SK-N-SH treated with all-trans-retinoic acid at 6 μM for 48 hours (cell line): ENCODE measurements around the gene FN1.

Experiments used
- ATAC-seq: fragments of 200-7000 bp; cut with Tn5 transposase; 3 replicates; pipeline ENCODE4 v1.9.1; 2020; ENCODE audit warnings: mild to moderate bottlenecking, moderate library complexity
- ARNTL ChIP-seq: fragments of 450-650 bp; formaldehyde crosslinking; IDR thresholded peaks from 2 replicates; pipeline ENCODE4 v1.5.0; 2020; ENCODE audit warnings: low read depth, mild to moderate bottlenecking, moderate library complexity, borderline replicate concordance
- CSDC2 ChIP-seq: fragments of 250-450 bp; sonication (Bioruptor Pico); IDR thresholded peaks from 2 replicates; pipeline ENCODE4 v1.5.0; 2020; ENCODE audit warnings: mild to moderate bottlenecking, moderate library complexity
- CSRNP3 ChIP-seq: fragments of 250-450 bp; sonication (Bioruptor Pico); IDR thresholded peaks from 2 replicates; pipeline ENCODE4 v1.5.1; 2021; ENCODE audit warnings: mild to moderate bottlenecking, moderate library complexity
- GLIS3 ChIP-seq: fragments of 250-450 bp; sonication (Bioruptor Pico); IDR thresholded peaks from 2 replicates; pipeline ENCODE4 v1.5.0; 2020; ENCODE audit warnings: mild to moderate bottlenecking, moderate library complexity
- ISL1 ChIP-seq: fragments of 250-450 bp; sonication (Bioruptor Pico); IDR thresholded peaks from 2 replicates; pipeline ENCODE4 v2.1.2; 2022; ENCODE audit warnings: mild to moderate bottlenecking, moderate library complexity
- OSR1 ChIP-seq: fragments of 250-450 bp; sonication (Bioruptor Pico); IDR thresholded peaks from 2 replicates; pipeline ENCODE4 v1.8.0; 2022; ENCODE audit warnings: moderate library complexity, mild to moderate bottlenecking, inconsistent platforms
- POU6F1 ChIP-seq: fragments of 250-450 bp; sonication (Bioruptor Pico); IDR thresholded peaks from 2 replicates; pipeline ENCODE4 v1.8.0; 2021; ENCODE audit warnings: low read depth, mild to moderate bottlenecking, moderate library complexity, borderline replicate concordance
- PPARA ChIP-seq: fragments of 250-450 bp; sonication (Bioruptor Pico); IDR thresholded peaks from 2 replicates; pipeline ENCODE4 v1.5.0; 2020; ENCODE audit warnings: mild to moderate bottlenecking, borderline replicate concordance
- SNAI2 ChIP-seq: fragments of 250-450 bp; sonication (Bioruptor Pico); IDR thresholded peaks from 2 replicates; pipeline ENCODE4 v1.5.0; 2020; ENCODE audit warnings: mild to moderate bottlenecking, moderate library complexity
- TCF4 ChIP-seq: fragments of 250-450 bp; sonication (Bioruptor Pico); IDR thresholded peaks from 2 replicates; pipeline ENCODE4 v1.8.0; 2021; ENCODE audit warnings: mild to moderate bottlenecking, moderate library complexity, borderline replicate concordance
- TOX ChIP-seq: fragments of 250-450 bp; sonication (Bioruptor Pico); IDR thresholded peaks from 2 replicates; pipeline ENCODE4 v1.8.0; 2021; ENCODE audit warnings: mild to moderate bottlenecking, moderate library complexity, borderline replicate concordance
- ZC3H10 ChIP-seq: fragments of 250-450 bp; sonication (Bioruptor Pico); IDR thresholded peaks from 2 replicates; pipeline ENCODE4 v1.5.1; 2021; ENCODE audit warnings: mild to moderate bottlenecking, moderate library complexity
- ZFP3 ChIP-seq: fragments of 250-450 bp; sonication (Bioruptor Pico); IDR thresholded peaks from 2 replicates; pipeline ENCODE4 v1.5.0; 2020; ENCODE audit warnings: mild to moderate bottlenecking, moderate library complexity
- ZFP30 ChIP-seq: fragments of 450-650 bp; formaldehyde crosslinking; IDR thresholded peaks from 2 replicates; pipeline ENCODE4 v1.5.0; 2022; ENCODE audit warnings: mild to moderate bottlenecking, moderate library complexity
- ZNF70 ChIP-seq: fragments of 450-650 bp; formaldehyde crosslinking; IDR thresholded peaks from 2 replicates; pipeline ENCODE4 v1.5.0; 2020; ENCODE audit warnings: mild to moderate bottlenecking, moderate library complexity
- TF ChIP-seq, protein P1 (sequence below): fragments of 250-450 bp; sonication (Bioruptor Pico); IDR thresholded peaks from 2 replicates; pipeline ENCODE4 v1.5.0; 2020; ENCODE audit warnings: mild to moderate bottlenecking, moderate library complexity

The FN1 gene

GRCh38 chr2:215347878-215348277 lies 88.0 kb downstream of the FN1 start:
- no peak for ATAC-seq
- TF ChIP-seq TCF4, result no peak
- TF ChIP-seq, protein P1, sequence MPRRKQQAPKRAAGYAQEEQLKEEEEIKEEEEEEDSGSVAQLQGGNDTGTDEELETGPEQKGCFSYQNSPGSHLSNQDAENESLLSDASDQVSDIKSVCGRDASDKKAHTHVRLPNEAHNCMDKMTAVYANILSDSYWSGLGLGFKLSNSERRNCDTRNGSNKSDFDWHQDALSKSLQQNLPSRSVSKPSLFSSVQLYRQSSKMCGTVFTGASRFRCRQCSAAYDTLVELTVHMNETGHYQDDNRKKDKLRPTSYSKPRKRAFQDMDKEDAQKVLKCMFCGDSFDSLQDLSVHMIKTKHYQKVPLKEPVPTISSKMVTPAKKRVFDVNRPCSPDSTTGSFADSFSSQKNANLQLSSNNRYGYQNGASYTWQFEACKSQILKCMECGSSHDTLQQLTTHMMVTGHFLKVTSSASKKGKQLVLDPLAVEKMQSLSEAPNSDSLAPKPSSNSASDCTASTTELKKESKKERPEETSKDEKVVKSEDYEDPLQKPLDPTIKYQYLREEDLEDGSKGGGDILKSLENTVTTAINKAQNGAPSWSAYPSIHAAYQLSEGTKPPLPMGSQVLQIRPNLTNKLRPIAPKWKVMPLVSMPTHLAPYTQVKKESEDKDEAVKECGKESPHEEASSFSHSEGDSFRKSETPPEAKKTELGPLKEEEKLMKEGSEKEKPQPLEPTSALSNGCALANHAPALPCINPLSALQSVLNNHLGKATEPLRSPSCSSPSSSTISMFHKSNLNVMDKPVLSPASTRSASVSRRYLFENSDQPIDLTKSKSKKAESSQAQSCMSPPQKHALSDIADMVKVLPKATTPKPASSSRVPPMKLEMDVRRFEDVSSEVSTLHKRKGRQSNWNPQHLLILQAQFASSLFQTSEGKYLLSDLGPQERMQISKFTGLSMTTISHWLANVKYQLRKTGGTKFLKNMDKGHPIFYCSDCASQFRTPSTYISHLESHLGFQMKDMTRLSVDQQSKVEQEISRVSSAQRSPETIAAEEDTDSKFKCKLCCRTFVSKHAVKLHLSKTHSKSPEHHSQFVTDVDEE (CRISPR knock-in tag), result no peak
- no peak for TF ChIP-seq ZFP30 (CRISPR knock-in tag)
- no peak for TF ChIP-seq TOX (CRISPR knock-in tag)
- no peak for TF ChIP-seq ZNF70 (CRISPR knock-in tag)
- no peak for TF ChIP-seq SNAI2 (CRISPR knock-in tag)
- TF ChIP-seq ARNTL (CRISPR knock-in tag), result no peak
- no peak for TF ChIP-seq CSRNP3 (CRISPR knock-in tag)
- TF ChIP-seq OSR1 (CRISPR knock-in tag), result no peak
- no peak for TF ChIP-seq PPARA
- no peak for TF ChIP-seq ISL1 (CRISPR knock-in tag)
- TF ChIP-seq POU6F1 (CRISPR knock-in tag), result no peak
- TF ChIP-seq GLIS3 (CRISPR knock-in tag), result no peak

DNA sequence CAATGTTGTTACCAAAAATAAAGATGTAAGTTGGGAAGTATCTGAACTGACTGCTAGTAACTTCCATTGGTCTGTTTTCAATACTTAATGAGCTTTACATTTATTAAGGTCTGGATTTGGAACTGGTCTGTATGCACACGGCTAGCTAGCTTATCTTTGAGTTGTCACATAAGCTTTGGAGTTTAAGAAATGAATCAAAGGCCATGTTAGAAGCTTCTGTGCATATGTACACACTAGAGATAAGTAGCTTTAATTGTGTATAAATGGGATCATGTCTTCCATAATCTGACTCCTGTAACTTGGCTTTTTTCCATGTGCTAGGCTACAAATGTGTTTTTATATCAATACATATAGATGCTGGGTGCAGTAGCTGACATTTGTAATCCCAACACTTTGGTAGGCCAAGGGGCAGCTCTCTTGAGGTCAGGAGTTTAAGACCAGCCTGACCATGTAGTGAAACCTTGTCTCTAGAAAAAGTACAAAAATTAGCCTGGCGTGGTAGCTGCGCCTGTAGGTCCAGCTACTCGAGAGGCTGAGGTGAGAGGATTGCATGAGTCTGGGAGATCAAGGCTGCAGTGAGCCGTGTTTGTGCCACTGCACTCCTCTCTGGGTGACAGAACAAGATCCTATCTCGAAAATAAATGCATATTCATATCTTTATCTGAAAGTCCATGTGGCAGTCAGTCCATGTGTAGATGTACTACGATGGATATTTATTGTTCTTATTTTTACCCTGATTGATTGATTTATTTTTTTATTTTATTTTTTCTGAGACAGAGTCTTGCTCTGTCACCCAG lies 96.8 kb downstream of the FN1 start:
- ATAC-seq, result no peak
- TF ChIP-seq ZFP3 (CRISPR knock-in tag) (peak; percentile 74; the same call in 1 of the 2 replicates), TCF4 (peak; percentile 63; the same call in 1 of the 2 replicates), TOX (CRISPR knock-in tag) (no peak)
- TF ChIP-seq, protein P1 (CRISPR knock-in tag), result peak; percentile 50; the same call in 1 of the 2 replicates

DNA sequence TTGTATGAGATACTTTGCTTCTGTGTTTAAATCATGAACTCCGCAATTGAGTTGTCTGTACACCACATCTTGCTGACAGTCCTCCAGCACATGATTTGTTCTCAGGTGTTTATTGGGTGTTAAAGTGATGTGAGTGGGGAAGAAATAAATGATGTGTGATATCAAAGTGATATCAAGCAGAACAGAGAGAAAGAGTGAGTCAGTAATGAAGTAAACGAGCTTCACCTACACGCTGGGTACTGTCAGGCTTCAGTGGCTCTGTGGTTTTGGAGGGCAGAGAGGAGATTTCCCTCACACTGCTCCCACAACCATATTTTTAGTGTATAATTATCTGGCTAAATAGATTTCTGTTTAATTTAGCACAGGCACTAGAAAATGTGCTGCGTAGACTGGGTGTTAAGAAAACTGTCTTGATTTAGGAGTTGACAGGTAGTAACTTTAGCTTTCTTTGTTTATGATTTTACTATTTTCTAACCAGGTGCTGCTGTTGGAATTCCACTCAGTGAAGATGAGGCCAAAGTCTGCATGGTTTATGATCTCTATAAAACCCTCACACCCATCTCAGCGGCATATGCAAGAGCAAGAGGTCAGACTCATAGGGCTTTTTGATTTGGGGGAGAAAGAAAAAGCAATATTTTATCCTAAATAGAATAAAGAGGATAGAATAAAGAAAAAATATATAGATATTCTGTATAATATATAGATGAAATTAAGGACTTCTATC lies 102.8 kb downstream of the FN1 start:
- no peak for ATAC-seq
- TF ChIP-seq OSR1 (CRISPR knock-in tag), result no peak
- TF ChIP-seq CSDC2 (CRISPR knock-in tag), result no peak
- TF ChIP-seq PPARA, result no peak
- no peak for TF ChIP-seq ZC3H10
- no peak for TF ChIP-seq POU6F1 (CRISPR knock-in tag)
- no peak for TF ChIP-seq TOX (CRISPR knock-in tag)
